Measurements from ENCODE around the gene TBC1D2. TPM values are rescaled to one million over a fixed set of nuclear protein-coding genes. Genes with fewer than 3 reads are reported as not detected.

Gene TBC1D2
- total and polyA plus RNA-seq, 10 of the 15 experiments (the other 5 are each of a cell fraction or from before 2014, with no cell fraction given), result 0.04 to 1.6 (median 1.1) TPM

DNA sequence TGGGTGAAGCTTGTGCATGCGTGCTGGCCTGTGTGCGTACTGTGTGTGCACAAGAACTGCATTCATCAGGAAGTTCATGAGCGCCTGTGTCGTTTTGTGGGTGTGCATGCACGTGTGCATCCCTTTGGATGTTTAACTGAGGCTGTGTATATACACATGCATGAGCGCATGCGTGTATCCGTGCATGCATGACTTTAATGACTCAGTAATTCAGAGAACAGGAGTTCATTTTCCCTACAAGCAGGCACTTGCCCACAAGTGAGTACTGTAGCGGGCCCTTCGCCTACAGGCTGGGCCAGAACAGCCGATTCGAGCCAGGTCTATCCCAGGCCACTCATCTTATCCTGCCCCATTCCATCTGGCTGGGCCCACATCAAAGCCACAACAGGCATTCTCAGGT is 92.8 kb downstream of the TBC1D2 start:
- BruUV-seq (replicated peaks), result no TSS peak
- in situ Hi-C loops (cut with MboI) (no loop called here), intact Hi-C loops (cut with micrococcal nuclease; ENCODE audit: unreplicated experiment) (no loop called here)
- no peaks in the 10 kb centered on the region for H3K27me3 ChIP-seq (replicated peaks in 1 of 2; ENCODE audit: control insufficient read depth in 2 of 2, insufficient read depth in 2 of 2, low read length in 1 of 2)
- H4K20me1 ChIP-seq (ENCODE audit: control insufficient read depth, insufficient read depth), result no peaks in the 10 kb centered on the region
- no peak for DNase-seq (ENCODE audit: low read depth, low spot score)
- no peak for FAIRE-seq
- 95% methylated on average over 12 of the region's 12 CpGs for WGBS (ENCODE audit: insufficient coverage, insufficient replicate concordance, low lambda C conversion rate, missing lambda C conversion rate)
- H3K79me2 ChIP-seq (ENCODE audit: control insufficient read depth, insufficient read depth, low read length), result no peaks in the 10 kb centered on the region
- H3K9me3 ChIP-seq (replicated peaks; ENCODE audit: control insufficient read depth, insufficient read depth, low read length), result no peaks in the 10 kb centered on the region
- CTCF ChIA-PET, result interaction anchor here (0.8 kb wide), 1 partner anchor 26 kb away, joined by 3 read pairs; no protein-coding TSS in a partner anchor
- H3K4me1 ChIP-seq (ENCODE audit: control insufficient read depth, insufficient read depth, low read length), result peaks cover 5% of the 10 kb centered on the region; the same call in 1 of the 2 replicates
- no peak overlapping the region for H3K27ac ChIP-seq (ENCODE audit: control insufficient read depth, insufficient read depth)
- H3K36me3 ChIP-seq (ENCODE audit: control insufficient read depth in 2 of 2, insufficient read depth in 2 of 2, low read length in 1 of 2), result no peaks in the 10 kb centered on the region
- no peak overlapping the region for H2AFZ ChIP-seq (ENCODE audit: control insufficient read depth, low read depth, low read length)
- SMC1A ChIA-PET (ENCODE audit: uncharacterized antibody, unreplicated experiment), result no interaction called here
- POLR2A ChIA-PET, result no interaction called here
- H3K9ac ChIP-seq (ENCODE audit: control insufficient read depth, insufficient read depth, low read length), result no peak overlapping the region
- no peak for ATAC-seq
- RAD21 ChIA-PET (ENCODE audit: unreplicated experiment), result interaction anchor here (0.9 kb wide), 1 partner anchor 18 kb away, joined by 3 read pairs; no protein-coding TSS in a partner anchor
- no peak overlapping the region for H3K4me2 ChIP-seq (ENCODE audit: control insufficient read depth, insufficient read depth)
- H3K4me3 ChIP-seq, result no peak overlapping the region
- TF ChIP-seq, protein P1, sequence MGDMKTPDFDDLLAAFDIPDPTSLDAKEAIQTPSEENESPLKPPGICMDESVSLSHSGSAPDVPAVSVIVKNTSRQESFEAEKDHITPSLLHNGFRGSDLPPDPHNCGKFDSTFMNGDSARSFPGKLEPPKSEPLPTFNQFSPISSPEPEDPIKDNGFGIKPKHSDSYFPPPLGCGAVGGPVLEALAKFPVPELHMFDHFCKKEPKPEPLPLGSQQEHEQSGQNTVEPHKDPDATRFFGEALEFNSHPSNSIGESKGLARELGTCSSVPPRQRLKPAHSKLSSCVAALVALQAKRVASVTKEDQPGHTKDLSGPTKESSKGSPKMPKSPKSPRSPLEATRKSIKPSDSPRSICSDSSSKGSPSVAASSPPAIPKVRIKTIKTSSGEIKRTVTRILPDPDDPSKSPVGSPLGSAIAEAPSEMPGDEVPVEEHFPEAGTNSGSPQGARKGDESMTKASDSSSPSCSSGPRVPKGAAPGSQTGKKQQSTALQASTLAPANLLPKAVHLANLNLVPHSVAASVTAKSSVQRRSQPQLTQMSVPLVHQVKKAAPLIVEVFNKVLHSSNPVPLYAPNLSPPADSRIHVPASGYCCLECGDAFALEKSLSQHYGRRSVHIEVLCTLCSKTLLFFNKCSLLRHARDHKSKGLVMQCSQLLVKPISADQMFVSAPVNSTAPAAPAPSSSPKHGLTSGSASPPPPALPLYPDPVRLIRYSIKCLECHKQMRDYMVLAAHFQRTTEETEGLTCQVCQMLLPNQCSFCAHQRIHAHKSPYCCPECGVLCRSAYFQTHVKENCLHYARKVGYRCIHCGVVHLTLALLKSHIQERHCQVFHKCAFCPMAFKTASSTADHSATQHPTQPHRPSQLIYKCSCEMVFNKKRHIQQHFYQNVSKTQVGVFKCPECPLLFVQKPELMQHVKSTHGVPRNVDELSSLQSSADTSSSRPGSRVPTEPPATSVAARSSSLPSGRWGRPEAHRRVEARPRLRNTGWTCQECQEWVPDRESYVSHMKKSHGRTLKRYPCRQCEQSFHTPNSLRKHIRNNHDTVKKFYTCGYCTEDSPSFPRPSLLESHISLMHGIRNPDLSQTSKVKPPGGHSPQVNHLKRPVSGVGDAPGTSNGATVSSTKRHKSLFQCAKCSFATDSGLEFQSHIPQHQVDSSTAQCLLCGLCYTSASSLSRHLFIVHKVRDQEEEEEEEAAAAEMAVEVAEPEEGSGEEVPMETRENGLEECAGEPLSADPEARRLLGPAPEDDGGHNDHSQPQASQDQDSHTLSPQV (IDR thresholded peaks at IDR 0.05), result no peak
- no peak for TF ChIP-seq CHD2 (IDR thresholded peaks at IDR 0.05; ENCODE audit: borderline replicate concordance, low read depth, low read length)
- no peak for TF ChIP-seq ZBED1 (IDR thresholded peaks at IDR 0.05; ENCODE audit: borderline replicate concordance)
- no peak for TF ChIP-seq MTA2 (IDR thresholded peaks at IDR 0.05; ENCODE audit: low read depth)
- no peak for TF ChIP-seq HDAC2 (IDR thresholded peaks at IDR 0.05)
- no peak for TF ChIP-seq SIN3A (IDR thresholded peaks at IDR 0.05; ENCODE audit: low read depth, low read length)
- no peak for TF ChIP-seq POU2F2 (IDR thresholded peaks at IDR 0.05; ENCODE audit: borderline replicate concordance, low read depth, low read length)
- TF ChIP-seq, protein P2, sequence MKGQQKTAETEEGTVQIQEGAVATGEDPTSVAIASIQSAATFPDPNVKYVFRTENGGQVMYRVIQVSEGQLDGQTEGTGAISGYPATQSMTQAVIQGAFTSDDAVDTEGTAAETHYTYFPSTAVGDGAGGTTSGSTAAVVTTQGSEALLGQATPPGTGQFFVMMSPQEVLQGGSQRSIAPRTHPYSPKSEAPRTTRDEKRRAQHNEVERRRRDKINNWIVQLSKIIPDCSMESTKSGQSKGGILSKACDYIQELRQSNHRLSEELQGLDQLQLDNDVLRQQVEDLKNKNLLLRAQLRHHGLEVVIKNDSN (IDR thresholded peaks at IDR 0.05; ENCODE audit: borderline replicate concordance, extremely low read length, insufficient read depth, low read depth, low read length), result no peak
- no peak for TF ChIP-seq CHD4 (IDR thresholded peaks at IDR 0.05)
- no peak for TF ChIP-seq BCL11A (IDR thresholded peaks at IDR 0.05; ENCODE audit: low read depth, low read length)
- TF ChIP-seq, protein P3, sequence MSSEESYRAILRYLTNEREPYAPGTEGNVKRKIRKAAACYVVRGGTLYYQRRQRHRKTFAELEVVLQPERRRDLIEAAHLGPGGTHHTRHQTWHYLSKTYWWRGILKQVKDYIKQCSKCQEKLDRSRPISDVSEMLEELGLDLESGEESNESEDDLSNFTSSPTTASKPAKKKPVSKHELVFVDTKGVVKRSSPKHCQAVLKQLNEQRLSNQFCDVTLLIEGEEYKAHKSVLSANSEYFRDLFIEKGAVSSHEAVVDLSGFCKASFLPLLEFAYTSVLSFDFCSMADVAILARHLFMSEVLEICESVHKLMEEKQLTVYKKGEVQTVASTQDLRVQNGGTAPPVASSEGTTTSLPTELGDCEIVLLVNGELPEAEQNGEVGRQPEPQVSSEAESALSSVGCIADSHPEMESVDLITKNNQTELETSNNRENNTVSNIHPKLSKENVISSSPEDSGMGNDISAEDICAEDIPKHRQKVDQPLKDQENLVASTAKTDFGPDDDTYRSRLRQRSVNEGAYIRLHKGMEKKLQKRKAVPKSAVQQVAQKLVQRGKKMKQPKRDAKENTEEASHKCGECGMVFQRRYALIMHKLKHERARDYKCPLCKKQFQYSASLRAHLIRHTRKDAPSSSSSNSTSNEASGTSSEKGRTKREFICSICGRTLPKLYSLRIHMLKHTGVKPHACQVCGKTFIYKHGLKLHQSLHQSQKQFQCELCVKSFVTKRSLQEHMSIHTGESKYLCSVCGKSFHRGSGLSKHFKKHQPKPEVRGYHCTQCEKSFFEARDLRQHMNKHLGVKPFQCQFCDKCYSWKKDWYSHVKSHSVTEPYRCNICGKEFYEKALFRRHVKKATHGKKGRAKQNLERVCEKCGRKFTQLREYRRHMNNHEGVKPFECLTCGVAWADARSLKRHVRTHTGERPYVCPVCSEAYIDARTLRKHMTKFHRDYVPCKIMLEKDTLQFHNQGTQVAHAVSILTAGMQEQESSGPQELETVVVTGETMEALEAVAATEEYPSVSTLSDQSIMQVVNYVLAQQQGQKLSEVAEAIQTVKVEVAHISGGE (CRISPR knock-in tag; IDR thresholded peaks at IDR 0.05), result no peak
- TF ChIP-seq KAT2A (conservative IDR thresholded peaks at IDR 0.05; ENCODE audit: control insufficient read depth, low read depth, low read length), result no peak
- TF ChIP-seq STAT1 (conservative IDR thresholded peaks at IDR 0.05), result no peak
- no peak for TF ChIP-seq ZNF207 (IDR thresholded peaks at IDR 0.05; ENCODE audit: borderline replicate concordance)
- no peak for TF ChIP-seq SPI1 (IDR thresholded peaks at IDR 0.05; ENCODE audit: borderline replicate concordance, insufficient read depth, low read depth, low read length)
- TF ChIP-seq ETV6 (conservative IDR thresholded peaks at IDR 0.05 in 1 of 2, IDR thresholded peaks at IDR 0.05 in 1 of 2; ENCODE audit: borderline replicate concordance in 1 of 2, low read depth in 1 of 2), result no peak
- TF ChIP-seq CHD1 (IDR thresholded peaks at IDR 0.05; ENCODE audit: low read depth, low read length), result no peak
- TF ChIP-seq NR2F1 (conservative IDR thresholded peaks at IDR 0.05), result no peak
